NCI-H187 treated with DMSO at 0.1 percent for 48 hours (cell line): ENCODE measurements around the gene PTCHD4.
"Not testable (repeated sequence)": the region's sequence is repeated elsewhere in the genome, so short reads cannot be mapped to it uniquely, and the experiment has no call there.

Experiments
- DNase-seq: peaks from one replicate; lab custom pipeline; 2025; lab: John Stamatoyannopoulos, UW

The PTCHD4 gene

GRCh38 chr6:48111143-48111506, at the start of gene PTCHD4:
Gene PTCHD4 (minus strand): TSS chr6:48111197. CDS start chr6:48068957, 42,240 bp downstream.
- no peak for DNase-seq

GRCh38 chr6:48151142-48151541, 40.1 kb upstream of the PTCHD4 start:
- DNase-seq, result no peak

GRCh38 chr6:48150701-48151100, 39.7 kb upstream of the PTCHD4 start:
- no peak for DNase-seq

- no peak for DNase-seq
Measured at GRCh38 chr6:48147051-48147450, 36.1 kb upstream of the PTCHD4 start.

- DNase-seq, result no peak
Measured at GRCh38 chr6:48144021-48144420, 33.0 kb upstream of the PTCHD4 start.

- no peak for DNase-seq
Measured at GRCh38 chr6:48141975-48142374, 31.0 kb upstream of the PTCHD4 start.

GRCh38 chr6:48139818-48140614, 29.0 kb upstream of the PTCHD4 start:
- no peak for DNase-seq

GRCh38 chr6:48136856-48137255, 25.9 kb upstream of the PTCHD4 start:
- DNase-seq, result no peak

- no peak for DNase-seq
Measured at GRCh38 chr6:48135323-48136084, 24.5 kb upstream of the PTCHD4 start.

- DNase-seq, result no peak
Measured at GRCh38 chr6:48134246-48134645, 23.2 kb upstream of the PTCHD4 start.

GRCh38 chr6:48123601-48124000, 12.6 kb upstream of the PTCHD4 start:
- no peak for DNase-seq

GRCh38 chr6:48121983-48122749, 11.2 kb upstream of the PTCHD4 start:
- not testable (repeated sequence) for DNase-seq

- DNase-seq, result no peak
Measured at GRCh38 chr6:48116699-48117645, 6.0 kb upstream of the PTCHD4 start.

GRCh38 chr6:48113130-48113529, 2.1 kb upstream of the PTCHD4 start:
- no peak for DNase-seq

GRCh38 chr6:48111575-48111974, 578 bp upstream of the PTCHD4 start:
- DNase-seq, result no peak

- no peak for DNase-seq
Measured at GRCh38 chr6:48110436-48111142, 408 bp downstream of the PTCHD4 start.

GRCh38 chr6:48109944-48110343, 1.1 kb downstream of the PTCHD4 start:
- DNase-seq, result no peak

GRCh38 chr6:48102476-48103195, 8.4 kb downstream of the PTCHD4 start:
- not testable (repeated sequence) for DNase-seq

- DNase-seq, result no peak
Measured at GRCh38 chr6:48101290-48101689, 9.7 kb downstream of the PTCHD4 start.

GRCh38 chr6:48100588-48100895, 10.5 kb downstream of the PTCHD4 start:
- no peak for DNase-seq
